ENCODE results near the gene YIPF7.

YIPF7 gene

DNA sequence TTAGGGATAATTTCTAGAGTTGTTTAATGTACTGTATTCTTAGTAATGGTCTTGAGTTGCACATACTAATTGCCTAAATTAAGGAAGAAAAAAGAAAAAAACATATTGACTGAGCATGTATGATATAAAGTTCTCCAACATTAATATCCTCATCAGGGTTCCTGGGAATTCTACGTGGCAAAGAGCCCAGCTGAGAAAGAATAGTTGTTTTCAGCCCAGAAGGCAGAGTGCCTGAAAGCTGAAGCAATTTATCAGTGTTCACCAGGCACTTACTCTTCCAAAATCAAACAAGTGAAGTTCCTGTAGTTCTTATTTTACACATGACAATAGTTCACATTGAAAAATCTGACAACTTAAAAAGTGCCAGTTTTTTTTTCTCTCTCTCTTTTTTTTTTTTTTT is 27.7 kb downstream of the YIPF7 start:
- no peak for DNase-seq (ENCODE audit: low read depth in 3 of 3)

- DNase-seq (ENCODE audit: low read depth in 3 of 3) = no peak
These were observed 34.8 kb downstream of the YIPF7 start for GRCh38 chr4:44616621-44617020.

GRCh38 chr4:44583393-44583792 is 68.0 kb downstream of the YIPF7 start:
- DNase-seq (ENCODE audit: low read depth in 3 of 3) = no peak

DNA sequence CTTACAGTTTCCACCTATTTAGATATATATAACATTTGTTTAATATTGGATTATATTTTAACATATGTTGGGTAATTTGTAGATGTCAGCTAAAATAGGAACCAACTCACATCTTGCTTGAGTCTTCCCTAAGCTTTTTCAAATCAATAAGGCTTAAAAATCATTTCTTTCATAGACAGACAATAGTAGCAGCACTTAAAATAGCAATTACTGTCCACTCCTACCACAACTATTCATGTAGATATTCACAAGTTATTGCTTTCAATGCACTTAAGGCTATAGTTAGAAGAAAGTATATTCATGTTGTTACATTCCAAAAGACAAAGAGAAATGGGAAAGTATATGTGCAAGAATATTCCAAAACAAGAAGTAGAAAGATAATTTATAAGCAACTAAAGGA is 71.2 kb downstream of the YIPF7 start:
- DNase-seq (ENCODE audit: low read depth in 3 of 3) = no peak

DNA sequence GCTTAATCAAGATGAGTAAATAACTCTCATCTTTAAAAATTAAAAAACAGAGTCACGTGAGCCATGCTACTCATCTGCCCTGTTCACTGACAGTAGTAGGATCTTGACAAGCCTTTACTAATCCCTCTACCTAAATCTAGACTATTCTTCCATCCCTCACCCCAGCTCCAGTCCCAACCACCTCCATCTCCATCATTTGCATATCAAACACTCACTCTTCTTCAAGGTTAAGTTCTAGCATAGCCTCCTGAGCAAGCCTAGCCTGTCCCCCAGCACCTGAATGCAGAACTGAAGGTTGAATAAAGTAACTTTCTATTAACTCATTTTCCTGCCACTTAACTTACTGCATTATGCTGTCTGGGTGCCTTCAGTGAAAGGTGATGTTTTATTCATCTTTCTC is 72.5 kb downstream of the YIPF7 start:
- no peak for DNase-seq (ENCODE audit: low read depth in 3 of 3)
